GM21515 (cell line): ENCODE results near the gene CEMIP.

Experiments
- ATAC-seq: cut with Tn5 transposase; IDR thresholded peaks from one replicate; pipeline ENCODE4 v1.9.1; 2021; ENCODE audit not compliant: unreplicated experiment

Gene CEMIP

GRCh38 chr15:80846031-80846815, 67.1 kb downstream of the CEMIP start:
- ATAC-seq: no peak

- no peak for ATAC-seq
Observed at GRCh38 chr15:80849308-80849707, 70.1 kb downstream of the CEMIP start.

- ATAC-seq: no peak
Observed at GRCh38 chr15:80850941-80851451, 71.8 kb downstream of the CEMIP start.

GRCh38 chr15:80852676-80853075, 73.5 kb downstream of the CEMIP start:
- no peak for ATAC-seq

- no peak for ATAC-seq
Observed at GRCh38 chr15:80854104-80854503, 74.9 kb downstream of the CEMIP start.

GRCh38 chr15:80855206-80855605, 76.0 kb downstream of the CEMIP start:
- no peak for ATAC-seq

- no peak for ATAC-seq
Observed at GRCh38 chr15:80856400-80856799, 77.2 kb downstream of the CEMIP start.

GRCh38 chr15:80856809-80857377, 77.7 kb downstream of the CEMIP start:
- no peak for ATAC-seq

GRCh38 chr15:80861731-80862170, 82.6 kb downstream of the CEMIP start:
- ATAC-seq: no peak

GRCh38 chr15:80864666-80865065, 85.5 kb downstream of the CEMIP start:
- no peak for ATAC-seq

GRCh38 chr15:80866936-80867335, 87.8 kb downstream of the CEMIP start:
- no peak for ATAC-seq

GRCh38 chr15:80870366-80870765, 91.2 kb downstream of the CEMIP start:
- ATAC-seq: no peak

GRCh38 chr15:80870893-80871292, 91.7 kb downstream of the CEMIP start:
- no peak for ATAC-seq

GRCh38 chr15:80871858-80872257, 92.7 kb downstream of the CEMIP start:
- ATAC-seq: no peak

- ATAC-seq: no peak
Observed at GRCh38 chr15:80873366-80873952, 94.3 kb downstream of the CEMIP start.

GRCh38 chr15:80875568-80876347, 96.6 kb downstream of the CEMIP start:
- ATAC-seq: no peak

- ATAC-seq: no peak
Observed at GRCh38 chr15:80876348-80876674, 97.1 kb downstream of the CEMIP start.

- no peak for ATAC-seq
Observed at GRCh38 chr15:80878242-80878866, 99.2 kb downstream of the CEMIP start.

GRCh38 chr15:80878867-80879250, 99.7 kb downstream of the CEMIP start:
- ATAC-seq: no peak

- ATAC-seq: no peak
Observed at GRCh38 chr15:80880086-80880485, 100.9 kb downstream of the CEMIP start.

GRCh38 chr15:80883641-80884040, 104.5 kb downstream of the CEMIP start:
- no peak for ATAC-seq
